Stimulated activated CD8-positive, alpha-beta memory T cell treated with anti-CD3 and anti-CD28 coated beads, Interleukin-12 subunit alpha, Interleukin-12 subunit beta, amount 100 ng/mL, for 24 hours (primary cell): Measurements from ENCODE around the gene CISTR.
"Not testable (repeated sequence)": the region's sequence is repeated elsewhere in the genome, so short reads cannot be mapped to it uniquely, and the experiment has no call there.

Source experiments
- DNase-seq: peaks from one replicate; pipeline ENCODE4 v3.0.0-alpha.2; 2020; ENCODE audit errors: extremely low read depth

The CISTR gene

GRCh38 chr12:53751336-53752191 lies at the start of gene CISTR:
Gene CISTR, minus strand, starts transcription at chr12:53751979.
- no peak for DNase-seq

GRCh38 chr12:53798575-53798974 lies 46.8 kb upstream of the CISTR start:
- DNase-seq: no peak

- no peak for DNase-seq
Observed at GRCh38 chr12:53795927-53796326, 44.1 kb upstream of the CISTR start.

- DNase-seq: no peak
Observed at GRCh38 chr12:53793221-53793620, 41.4 kb upstream of the CISTR start.

- no peak for DNase-seq
Observed at GRCh38 chr12:53791735-53792326, 40.1 kb upstream of the CISTR start.

- DNase-seq: no peak
Observed at GRCh38 chr12:53789570-53789969, 37.8 kb upstream of the CISTR start.

- no peak for DNase-seq
Observed at GRCh38 chr12:53788892-53789291, 37.1 kb upstream of the CISTR start.

GRCh38 chr12:53786411-53786810 lies 34.6 kb upstream of the CISTR start:
- no peak for DNase-seq

- DNase-seq: no peak
Observed at GRCh38 chr12:53785161-53785560, 33.4 kb upstream of the CISTR start.

- no peak for DNase-seq
Observed at GRCh38 chr12:53782093-53782703, 30.4 kb upstream of the CISTR start.

GRCh38 chr12:53781228-53781801 lies 29.5 kb upstream of the CISTR start:
- DNase-seq: no peak

- DNase-seq: no peak
Observed at GRCh38 chr12:53780323-53780722, 28.5 kb upstream of the CISTR start.

- DNase-seq: not testable (repeated sequence)
Observed at GRCh38 chr12:53779679-53780078, 27.9 kb upstream of the CISTR start.

GRCh38 chr12:53777936-53778644 lies 26.3 kb upstream of the CISTR start:
- DNase-seq: no peak

GRCh38 chr12:53777412-53777811 lies 25.6 kb upstream of the CISTR start:
- DNase-seq: no peak

GRCh38 chr12:53776872-53777271 lies 25.1 kb upstream of the CISTR start:
- no peak for DNase-seq

GRCh38 chr12:53775478-53776145 lies 23.8 kb upstream of the CISTR start:
- no peak for DNase-seq

GRCh38 chr12:53770281-53770680 lies 18.5 kb upstream of the CISTR start:
- DNase-seq: no peak

GRCh38 chr12:53768976-53769375 lies 17.2 kb upstream of the CISTR start:
- no peak for DNase-seq

GRCh38 chr12:53766881-53767280 lies 15.1 kb upstream of the CISTR start:
- no peak for DNase-seq

- DNase-seq: no peak
Observed at GRCh38 chr12:53765891-53766290, 14.1 kb upstream of the CISTR start.
